ENCODE measurements around the gene NEUROG2.
"Not testable (repeated sequence)": the region's sequence is repeated elsewhere in the genome, so short reads cannot be mapped to it uniquely, and the experiment has no call there.

The NEUROG2 gene

GRCh38 chr4:112492321-112492720 is 23.7 kb downstream of the NEUROG2 start:
- in situ Hi-C loops (cut with MboI; ENCODE audit: low sequenced_read_pairs): no loop called here

GRCh38 chr4:112490808-112491207 is 25.2 kb downstream of the NEUROG2 start:
- in situ Hi-C loops (cut with MboI; ENCODE audit: low sequenced_read_pairs): not testable (repeated sequence)

GRCh38 chr4:112485930-112486329 is 30.1 kb downstream of the NEUROG2 start:
- in situ Hi-C loops (cut with MboI; ENCODE audit: low sequenced_read_pairs): no loop called here

GRCh38 chr4:112473985-112474384 is 42.0 kb downstream of the NEUROG2 start:
- in situ Hi-C loops (cut with MboI; ENCODE audit: low sequenced_read_pairs): no loop called here

- in situ Hi-C loops (cut with MboI; ENCODE audit: low sequenced_read_pairs): no loop called here
Observed at GRCh38 chr4:112472318-112472717, 43.7 kb downstream of the NEUROG2 start.
